Measurements from ENCODE around the gene GSTA2.
"Not testable (repeated sequence)": the region's sequence is repeated elsewhere in the genome, so short reads cannot be mapped to it uniquely, and the experiment has no call there.

Gene GSTA2

DNA sequence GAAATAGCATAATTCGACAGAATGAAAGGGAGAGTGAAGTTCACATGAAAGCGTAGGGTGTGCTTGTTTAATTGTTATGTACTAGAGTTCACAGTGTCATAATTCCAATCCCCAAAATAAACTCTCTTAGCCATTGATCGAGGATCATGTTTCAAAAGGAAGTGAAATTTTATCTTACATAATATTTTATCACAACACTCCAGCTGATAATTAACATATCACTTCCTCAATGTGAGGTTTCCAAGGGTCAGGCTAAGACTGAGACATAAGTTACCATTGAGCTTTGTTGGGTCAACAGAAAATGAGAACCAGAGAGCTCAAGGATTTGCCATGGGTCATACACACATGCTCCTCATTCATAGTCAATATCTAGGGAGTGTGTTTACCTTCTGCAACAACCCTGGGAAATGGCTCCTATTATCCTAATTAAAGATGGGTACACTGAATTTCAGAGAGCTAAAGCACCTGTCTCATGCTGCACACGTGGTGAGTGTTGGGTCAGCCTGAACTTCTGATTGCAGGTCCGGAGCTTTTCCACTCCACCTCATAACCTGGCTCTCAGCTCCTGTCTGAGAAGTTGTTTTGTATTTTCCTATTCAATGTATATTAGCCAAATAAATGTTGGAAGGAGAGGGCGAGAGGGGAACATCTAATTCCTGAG, 3.0 kb downstream of the GSTA2 start:
- DNase-seq (ENCODE audit: low read depth in 2 of 2) = no peak

GRCh38 chr6:52759085-52759484, 4.2 kb downstream of the GSTA2 start:
- no peak for DNase-seq (ENCODE audit: low read depth in 2 of 2)

- DNase-seq (ENCODE audit: low read depth in 2 of 2) = not testable (repeated sequence)
Measured at GRCh38 chr6:52757651-52758338, 5.5 kb downstream of the GSTA2 start.

GRCh38 chr6:52754443-52754842, 8.8 kb downstream of the GSTA2 start:
- no peak for DNase-seq (ENCODE audit: low read depth in 2 of 2)

- DNase-seq (ENCODE audit: low read depth in 2 of 2) = not testable (repeated sequence)
Measured at GRCh38 chr6:52753137-52753536, 10.1 kb downstream of the GSTA2 start.

DNA sequence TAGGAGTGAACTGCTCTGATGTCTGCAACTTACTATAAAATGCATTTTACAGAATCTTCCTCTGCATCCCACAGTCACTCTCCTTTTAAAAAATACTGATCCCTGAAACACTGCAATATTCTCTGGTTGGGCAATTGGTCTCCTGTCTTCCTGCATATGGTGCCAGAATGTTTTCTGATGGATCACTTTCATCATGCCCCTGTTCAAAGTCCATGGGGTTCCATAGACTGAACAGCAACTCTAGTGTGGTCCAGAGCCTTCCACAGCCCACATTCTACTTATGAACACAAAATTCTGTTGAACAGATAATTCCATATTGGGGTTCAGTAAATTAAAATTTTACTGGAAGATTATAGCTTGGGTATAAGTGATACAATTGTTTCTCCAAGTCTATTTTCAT, 11.0 kb downstream of the GSTA2 start:
- no peak for DNase-seq (ENCODE audit: low read depth in 2 of 2)

- DNase-seq (ENCODE audit: low read depth in 2 of 2) = no peak
Measured at GRCh38 chr6:52749556-52750152, 13.6 kb downstream of the GSTA2 start.

DNA sequence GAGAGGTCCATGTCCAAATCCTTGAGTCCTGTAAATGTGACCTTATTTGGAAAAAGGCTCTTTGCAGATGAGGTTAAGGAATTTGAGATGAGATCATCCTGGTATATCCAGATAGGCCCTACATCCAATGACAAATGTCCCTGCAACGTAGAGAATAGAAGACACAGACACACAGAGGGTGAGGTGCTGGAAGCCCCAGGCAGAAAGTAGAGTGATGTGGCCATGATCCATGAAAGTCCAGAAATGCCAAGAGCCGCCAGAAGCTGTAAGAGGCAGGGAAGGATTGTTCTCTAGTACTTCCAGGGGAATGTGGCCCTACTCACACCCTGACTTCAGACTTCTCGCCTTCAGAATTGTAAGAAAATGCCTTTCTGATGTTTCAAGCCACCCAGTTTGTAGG, 16.0 kb downstream of the GSTA2 start:
- not testable (repeated sequence) for DNase-seq (ENCODE audit: low read depth in 2 of 2)

DNA sequence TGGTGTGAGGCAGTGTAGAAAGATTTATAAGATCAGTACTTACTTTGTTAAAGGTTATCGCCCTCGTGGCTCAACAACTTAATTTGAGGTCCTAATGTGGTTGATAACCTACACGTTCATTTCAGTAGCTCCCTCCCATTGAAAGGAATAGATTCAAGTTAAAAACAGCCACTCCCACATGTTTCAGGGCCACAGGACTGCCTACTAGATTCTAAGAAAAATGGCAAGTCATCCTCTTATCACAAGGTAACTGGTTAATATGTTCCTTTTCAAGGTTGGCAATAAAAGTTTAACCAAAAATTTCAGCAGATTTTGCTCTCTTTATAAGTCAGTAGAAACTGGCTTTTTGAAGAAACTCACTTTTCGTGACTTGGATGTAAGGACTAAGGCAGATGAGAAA, 17.1 kb downstream of the GSTA2 start:
- DNase-seq (ENCODE audit: low read depth in 2 of 2) = no peak

DNA sequence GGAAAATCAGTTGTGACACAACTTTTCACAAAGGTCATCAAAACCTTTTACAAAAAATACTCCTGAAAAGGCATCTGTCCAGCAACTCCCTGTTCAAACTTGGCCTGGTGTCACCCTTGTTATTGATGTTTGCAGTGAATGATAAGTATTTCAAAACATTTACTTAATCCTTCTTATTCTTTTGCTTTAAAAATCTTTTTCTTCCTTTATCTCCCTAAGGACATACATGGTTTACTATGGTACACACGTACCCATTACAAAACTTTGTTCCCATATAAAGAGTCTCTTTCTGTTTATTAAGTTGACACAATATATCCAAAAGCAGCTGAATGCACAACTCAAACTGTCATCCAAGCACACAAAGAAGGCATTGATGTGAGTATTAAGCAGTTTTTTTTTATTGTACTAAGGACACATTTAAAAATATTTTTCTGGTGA, 17.5 kb downstream of the GSTA2 start:
- DNase-seq (ENCODE audit: low read depth in 2 of 2) = no peak

- DNase-seq (ENCODE audit: low read depth in 2 of 2) = no peak
Measured at GRCh38 chr6:52741872-52742271, 21.4 kb downstream of the GSTA2 start.

DNA sequence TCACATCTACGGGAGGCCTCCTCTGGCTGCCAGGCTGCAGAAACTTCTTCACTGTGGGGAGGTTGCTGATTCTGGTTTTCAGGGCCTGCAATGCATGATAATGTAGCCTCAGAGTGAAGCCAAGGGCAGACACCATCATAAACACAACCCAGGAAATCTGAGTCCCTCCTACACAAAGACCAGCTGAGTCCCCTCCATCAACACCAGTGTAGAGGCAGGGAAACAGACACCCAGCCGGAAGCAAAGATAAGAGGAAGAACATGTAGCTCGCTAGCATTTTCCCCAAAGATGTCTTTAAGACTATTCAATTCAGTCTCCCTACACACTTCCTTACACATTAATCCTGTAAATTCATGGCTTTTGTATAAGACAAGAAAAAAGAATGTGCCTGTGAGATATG, 23.6 kb downstream of the GSTA2 start:
- no peak for DNase-seq (ENCODE audit: low read depth in 2 of 2)

- DNase-seq (ENCODE audit: low read depth in 2 of 2) = no peak
Measured at GRCh38 chr6:52739134-52739533, 24.1 kb downstream of the GSTA2 start.

GRCh38 chr6:52736145-52736544, 27.1 kb downstream of the GSTA2 start:
- DNase-seq (ENCODE audit: low read depth in 2 of 2) = no peak

DNA sequence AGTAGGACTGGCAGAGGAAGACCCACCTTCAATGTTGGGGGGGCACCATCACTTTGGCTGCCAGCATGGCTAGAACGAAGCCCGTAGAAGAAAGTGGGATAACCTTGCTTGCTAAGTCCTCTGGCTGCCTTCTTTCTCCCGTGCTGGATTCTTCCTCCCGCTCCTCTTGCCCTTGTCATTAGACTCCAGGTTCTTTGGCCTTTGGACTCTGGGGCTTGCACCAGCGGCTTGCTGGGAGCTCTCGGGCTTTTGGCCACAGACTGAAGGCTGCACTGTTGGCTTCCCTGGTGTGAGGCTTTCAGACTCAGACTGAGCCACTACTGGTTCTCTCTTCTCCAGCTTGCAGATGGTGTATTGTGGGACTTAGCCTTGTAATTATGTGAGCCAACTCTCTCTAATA, 28.2 kb downstream of the GSTA2 start:
- DNase-seq (ENCODE audit: low read depth in 2 of 2) = no peak

GRCh38 chr6:52734072-52734471, 29.2 kb downstream of the GSTA2 start:
- DNase-seq (ENCODE audit: low read depth in 2 of 2) = no peak

GRCh38 chr6:52733172-52733571, 30.1 kb downstream of the GSTA2 start:
- DNase-seq (ENCODE audit: low read depth in 2 of 2) = no peak

GRCh38 chr6:52731719-52732118, 31.6 kb downstream of the GSTA2 start:
- DNase-seq (ENCODE audit: low read depth in 2 of 2) = no peak

DNA sequence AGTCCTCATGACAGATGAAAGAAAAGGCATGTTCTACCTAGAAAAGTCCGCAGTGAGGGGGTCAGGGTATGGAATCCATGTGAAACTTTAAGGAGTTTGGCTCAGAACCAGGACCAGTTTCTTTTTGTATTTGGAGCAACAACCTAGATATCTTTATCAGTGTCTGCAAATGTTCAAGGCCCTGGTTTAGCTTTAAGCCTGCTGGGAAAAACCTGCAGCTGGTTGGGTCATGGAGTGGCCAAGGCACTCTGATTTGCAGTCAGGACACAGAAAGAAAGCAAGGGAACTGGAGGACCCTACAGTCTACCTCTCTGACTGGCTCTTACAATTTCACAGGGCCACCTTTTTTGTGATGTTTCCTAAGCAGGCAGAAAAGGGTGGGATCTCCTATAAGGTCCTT, 33.7 kb downstream of the GSTA2 start:
- no peak for DNase-seq (ENCODE audit: low read depth in 2 of 2)

- DNase-seq (ENCODE audit: low read depth in 2 of 2) = no peak
Measured at GRCh38 chr6:52728394-52728793, 34.9 kb downstream of the GSTA2 start.

GRCh38 chr6:52727908-52728307, 35.4 kb downstream of the GSTA2 start:
- DNase-seq (ENCODE audit: low read depth in 2 of 2) = no peak

GRCh38 chr6:52726741-52727535, 36.3 kb downstream of the GSTA2 start:
- no peak for DNase-seq (ENCODE audit: low read depth in 2 of 2)

GRCh38 chr6:52726193-52726542, 37.1 kb downstream of the GSTA2 start:
- DNase-seq (ENCODE audit: low read depth in 2 of 2) = no peak

Measured in stimulated activated CD4-positive, alpha-beta T cell treated with anti-CD3 and anti-CD28 coated beads, Interleukin-1b, Interleukin-23, amount 100 ng/mL, for 4 hours (primary cell).